Osteoblast (primary cell): ENCODE measurements around the gene GAB4. TPM values are rescaled to one million over a fixed set of nuclear protein-coding genes. Genes with fewer than 3 reads are reported as not detected.
A peak's percentile ranks its signal among the peaks of the same experiment; 100 is the strongest.
"Not testable (repeated sequence)": the region's sequence is repeated elsewhere in the genome, so short reads cannot be mapped to it uniquely, and the experiment has no call there.

ENCODE experiments used
- DNase-seq: peaks from one replicate; pipeline ENCODE4 v3.0.0; 2011; ENCODE audit warnings: low spot score, mixed read lengths; ENCODE audit not compliant: insufficient read length; ENCODE audit errors: missing footprints
- H2AFZ ChIP-seq: 2 replicates; pipeline ENCODE4 v1.6.0; 2011; ENCODE audit warnings: mild to moderate bottlenecking, low read length
- H3K27ac ChIP-seq: 2 replicates; pipeline ENCODE4 v1.5.1; 2011; ENCODE audit warnings: mild to moderate bottlenecking, low read depth, low read length, moderate library complexity
- H3K27me3 ChIP-seq: 2 replicates; pipeline ENCODE4 v1.6.0; 2012; ENCODE audit warnings: mild to moderate bottlenecking, control low read depth, inconsistent platforms, low read length, moderate library complexity; ENCODE audit not compliant: insufficient read depth
- H3K36me3 ChIP-seq: 2 replicates; pipeline ENCODE4 v1.5.1; 2011; ENCODE audit warnings: mild to moderate bottlenecking, low read length, control low read depth, moderate library complexity; ENCODE audit not compliant: insufficient read depth
- H3K4me1 ChIP-seq: 2 replicates; pipeline ENCODE4 v1.5.1; 2011; ENCODE audit warnings: mild to moderate bottlenecking, low read length, control low read depth, moderate library complexity; ENCODE audit not compliant: insufficient read depth
- H3K4me2 ChIP-seq: 2 replicates; pipeline ENCODE4 v1.6.0; 2011; ENCODE audit warnings: mild to moderate bottlenecking, low read length; ENCODE audit not compliant: insufficient read depth
- H3K4me3 ChIP-seq: fragments of 200-600 bp; sonication (generic); 3 replicates; pipeline ENCODE4 v1.5.1; 2012; ENCODE audit warnings: mild to moderate bottlenecking, low read length, inconsistent platforms; ENCODE audit not compliant: insufficient read depth
- H3K79me2 ChIP-seq: 2 replicates; pipeline ENCODE4 v1.6.0; 2012; ENCODE audit warnings: mild to moderate bottlenecking, low read length, control low read depth, inconsistent platforms; ENCODE audit not compliant: insufficient read depth
- H3K9me3 ChIP-seq: 2 replicates; pipeline ENCODE4 v1.5.1; 2011; ENCODE audit warnings: low read depth, low read length, control low read depth
- H4K20me1 ChIP-seq: 2 replicates; pipeline ENCODE4 v1.6.0; 2012; ENCODE audit warnings: mild to moderate bottlenecking, low read length, control low read depth; ENCODE audit not compliant: insufficient read depth
- CTCF ChIP-seq: IDR thresholded peaks from 2 replicates; pipeline ENCODE4 v1.5.1; 2011; ENCODE audit warnings: mild to moderate bottlenecking, low read depth, low read length, moderate library complexity; ENCODE audit errors: extremely low read depth
- total RNA-seq: library from RNA; depleted of rRNA; stranded (reverse); fragments of >200 nt; gene quantifications from 2 replicates; pipeline ENCODE4 v1.2.3, GENCODE V29; 2012

GAB4 gene
- total RNA-seq, 1 donor = not detected

GRCh38 chr22:16922706-16923105 is 85.3 kb downstream of the GAB4 start:
- no peaks in the 10 kb centered on the region for H4K20me1 ChIP-seq
- H3K9me3 ChIP-seq = no peaks in the 10 kb centered on the region
- H2AFZ ChIP-seq = no peak overlapping the region
- H3K79me2 ChIP-seq = no peaks in the 10 kb centered on the region
- no peak for DNase-seq
- no peaks in the 10 kb centered on the region for H3K4me1 ChIP-seq
- TF ChIP-seq CTCF = no peak
- no peaks in the 10 kb centered on the region for H3K27me3 ChIP-seq
- H3K4me2 ChIP-seq = no peak overlapping the region
- H3K36me3 ChIP-seq = no peaks in the 10 kb centered on the region
- H3K27ac ChIP-seq = no peak overlapping the region
- H3K4me3 ChIP-seq = no peak overlapping the region

GRCh38 chr22:16922076-16922475 is 85.9 kb downstream of the GAB4 start:
- Histone ChIP-seq H3K36me3 (no peaks in the 10 kb centered on the region), H3K9me3 (no peaks in the 10 kb centered on the region), H3K27ac (no peak overlapping the region), H3K79me2 (no peaks in the 10 kb centered on the region), H2AFZ (no peak overlapping the region), H3K4me1 (no peaks in the 10 kb centered on the region), H3K27me3 (no peaks in the 10 kb centered on the region), H3K4me2 (no peak overlapping the region), H4K20me1 (no peaks in the 10 kb centered on the region), H3K4me3 (no peak overlapping the region)
- TF ChIP-seq CTCF = no peak
- no peak for DNase-seq

GRCh38 chr22:16917144-16918003 is 90.6 kb downstream of the GAB4 start:
- Histone ChIP-seq H3K4me3 (no peak overlapping the region), H3K4me2 (no peak overlapping the region), H3K79me2 (no peaks in the 10 kb centered on the region), H3K9me3 (no peaks in the 10 kb centered on the region), H2AFZ (no peak overlapping the region), H4K20me1 (no peaks in the 10 kb centered on the region), H3K27ac (no peak overlapping the region), H3K27me3 (no peaks in the 10 kb centered on the region), H3K36me3 (no peaks in the 10 kb centered on the region), H3K4me1 (no peaks in the 10 kb centered on the region)
- peak; percentile 79 for DNase-seq
- TF ChIP-seq CTCF = peak; percentile 49

GRCh38 chr22:16915701-16916100 is 92.3 kb downstream of the GAB4 start:
- no peaks in the 10 kb centered on the region for H4K20me1 ChIP-seq
- H3K79me2 ChIP-seq = no peaks in the 10 kb centered on the region
- H3K27me3 ChIP-seq = no peaks in the 10 kb centered on the region
- H3K4me1 ChIP-seq = no peaks in the 10 kb centered on the region
- H2AFZ ChIP-seq = no peak overlapping the region
- no peak overlapping the region for H3K4me2 ChIP-seq
- TF ChIP-seq CTCF = no peak
- no peaks in the 10 kb centered on the region for H3K9me3 ChIP-seq
- no peak overlapping the region for H3K4me3 ChIP-seq
- H3K36me3 ChIP-seq = no peaks in the 10 kb centered on the region
- no peak for DNase-seq
- H3K27ac ChIP-seq = no peak overlapping the region

- not testable (repeated sequence) for H3K79me2 ChIP-seq, DNase-seq, H3K9me3 ChIP-seq, H3K4me1 ChIP-seq, H3K4me2 ChIP-seq, H3K36me3 ChIP-seq, H4K20me1 ChIP-seq, H3K4me3 ChIP-seq, H3K27ac ChIP-seq, H2AFZ ChIP-seq, H3K27me3 ChIP-seq
Observed at GRCh38 chr22:16914911-16915310, 93.1 kb downstream of the GAB4 start.
